ENCODE data around the gene KLF13. TPM values are rescaled to one million over a fixed set of nuclear protein-coding genes. Genes with fewer than 3 reads are reported as not detected.

KLF13 gene
- total and polyA plus RNA-seq, 10 of the 15 experiments (the other 5 are each of a cell fraction or from before 2014, with no cell fraction given) = 20.3 to 109 (median 51.4) TPM

DNA sequence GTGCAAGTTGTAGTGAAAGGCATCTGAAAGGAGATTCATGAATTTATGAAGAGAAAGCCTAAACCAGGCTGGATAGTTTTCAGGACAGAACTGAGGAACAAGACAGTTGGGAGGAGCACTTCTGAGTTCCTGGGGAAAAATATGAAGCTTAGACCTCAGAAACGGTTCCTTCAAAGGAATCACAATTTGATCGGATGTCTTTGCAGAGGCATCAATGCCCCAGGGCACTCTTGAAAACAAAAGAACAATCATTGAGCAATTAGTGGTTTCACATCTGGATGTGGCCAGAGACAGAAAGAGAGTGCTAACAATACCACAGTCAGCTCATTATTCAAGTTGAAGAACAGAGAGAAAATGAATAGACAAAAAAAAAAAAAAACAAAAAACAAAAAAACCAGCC, 86.2 kb downstream of the KLF13 start:
- ChIA-PET RAD21 (ENCODE audit: unreplicated experiment) (interaction anchor here (0.6 to 1.5 kb wide), 4 partner anchors 14 to 76 kb away, joined by 3 to 4 read pairs (median 3); no protein-coding TSS in a partner anchor), POLR2A (no interaction called here), SMC1A (ENCODE audit: uncharacterized antibody, unreplicated experiment) (interaction anchor here (1.1 to 1.8 kb wide), 4 partner anchors 12 to 22 kb away, joined by 3 to 11 read pairs (median 4); no protein-coding TSS in a partner anchor), CTCF (interaction anchor here (0.6 to 2.2 kb wide), 5 partner anchors 14 to 88 kb away, joined by 3 to 7 read pairs (median 5); no protein-coding TSS in a partner anchor)
- Histone ChIP-seq H3K27ac (ENCODE audit: control insufficient read depth, insufficient read depth) (no peak overlapping the region), H3K4me3 (no peak overlapping the region), H3K4me2 (ENCODE audit: control insufficient read depth, insufficient read depth) (no peak overlapping the region), H2AFZ (ENCODE audit: control insufficient read depth, low read depth, low read length) (no peak overlapping the region), H4K20me1 (ENCODE audit: control insufficient read depth, insufficient read depth) (no peaks in the 10 kb centered on the region), H3K79me2 (ENCODE audit: control insufficient read depth, insufficient read depth, low read length) (no peaks in the 10 kb centered on the region), H3K9ac (ENCODE audit: control insufficient read depth, insufficient read depth, low read length) (no peak overlapping the region), H3K27me3 (replicated peaks in 1 of 2; ENCODE audit: control insufficient read depth in 2 of 2, insufficient read depth in 2 of 2, low read length in 1 of 2) (no peaks in the 10 kb centered on the region), H3K4me1 (ENCODE audit: control insufficient read depth, insufficient read depth, low read length) (no peaks in the 10 kb centered on the region), H3K36me3 (ENCODE audit: control insufficient read depth in 2 of 2, insufficient read depth in 2 of 2, low read length in 1 of 2) (no peaks in the 10 kb centered on the region), H3K9me3 (replicated peaks; ENCODE audit: control insufficient read depth, insufficient read depth, low read length) (peaks cover 1% of the 10 kb centered on the region; the same call in 1 of the 3 replicates)
- DNase-seq (ENCODE audit: low read depth, low spot score) (no peak), ATAC-seq (0 out of 3 replicates have a peak, but pooled peaks have one; percentile 31), FAIRE-seq (no peak)
- BruUV-seq (replicated peaks) = no TSS peak
- intact Hi-C loops (cut with micrococcal nuclease; ENCODE audit: unreplicated experiment) = no loop called here
- TF ChIP-seq MTA2 (IDR thresholded peaks at IDR 0.05; ENCODE audit: low read depth) (peak; percentile 58; the same call in 1 of the 2 replicates), SMC3 (IDR thresholded peaks at IDR 0.05; ENCODE audit: borderline replicate concordance, low read length) (no peak), RAD51 (IDR thresholded peaks at IDR 0.05) (no peak), BCL11A (IDR thresholded peaks at IDR 0.05; ENCODE audit: low read depth, low read length) (peak; percentile 22; the same call in 1 of the 2 replicates), NFXL1 (IDR thresholded peaks at IDR 0.05; ENCODE audit: borderline replicate concordance) (no peak), SP1 (IDR thresholded peaks at IDR 0.05; ENCODE audit: low read depth, low read length) (no peak)
- in situ Hi-C loops (cut with MboI) = no loop called here
- 48% methylated on average over 2 of the region's 2 CpGs for WGBS (ENCODE audit: insufficient coverage, insufficient replicate concordance, low lambda C conversion rate, missing lambda C conversion rate)

DNA sequence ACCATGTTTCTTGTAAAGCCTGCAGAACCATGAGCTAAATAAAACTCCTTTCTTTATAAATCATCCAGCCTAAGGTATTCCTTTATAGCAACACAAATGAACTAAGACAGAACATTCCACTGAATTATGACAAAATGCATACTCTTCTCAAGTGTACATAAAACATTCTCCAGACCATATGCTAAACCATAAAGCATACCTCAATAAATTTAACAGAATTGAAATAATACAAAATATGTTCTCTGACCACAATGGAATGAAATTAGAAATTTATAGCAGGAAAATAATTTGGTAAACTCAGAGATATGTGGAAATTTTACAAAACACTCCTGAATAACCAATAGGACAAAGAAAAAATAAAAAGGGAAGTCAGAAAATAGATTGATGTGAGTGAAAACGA, 88.6 kb downstream of the KLF13 start:
- no peak overlapping the region for H3K4me2 ChIP-seq (ENCODE audit: control insufficient read depth, insufficient read depth)
- no peak for FAIRE-seq
- no TSS peak for BruUV-seq (replicated peaks)
- 0% methylated on average over 1 of the region's 1 CpG for WGBS (ENCODE audit: insufficient coverage, insufficient replicate concordance, low lambda C conversion rate, missing lambda C conversion rate)
- no peak overlapping the region for H3K27ac ChIP-seq (ENCODE audit: control insufficient read depth, insufficient read depth)
- ChIA-PET POLR2A (no interaction called here), CTCF (interaction anchor here (1.0 to 1.3 kb wide), 2 partner anchors 17 to 20 kb away, joined by 4 read pairs; no protein-coding TSS in a partner anchor), SMC1A (ENCODE audit: uncharacterized antibody, unreplicated experiment) (interaction anchor here (1.1 kb wide), 1 partner anchor 22 kb away, joined by 3 read pairs; no protein-coding TSS in a partner anchor), RAD21 (ENCODE audit: unreplicated experiment) (no interaction called here)
- H2AFZ ChIP-seq (ENCODE audit: control insufficient read depth, low read depth, low read length) = no peak overlapping the region
- ATAC-seq = no peak
- no peaks in the 10 kb centered on the region for H3K36me3 ChIP-seq (ENCODE audit: control insufficient read depth in 2 of 2, insufficient read depth in 2 of 2, low read length in 1 of 2)
- no peak overlapping the region for H3K4me3 ChIP-seq
- in situ Hi-C loops (cut with MboI) (no loop called here), intact Hi-C loops (cut with micrococcal nuclease; ENCODE audit: unreplicated experiment) (no loop called here)
- no peak for TF ChIP-seq SRF (IDR thresholded peaks at IDR 0.05; ENCODE audit: low read depth in 2 of 2, low read length in 2 of 2)
- no peak for TF ChIP-seq SMAD1 (IDR thresholded peaks at IDR 0.05; ENCODE audit: low read depth, partially characterized antibody)
- no peak for TF ChIP-seq SPI1 (IDR thresholded peaks at IDR 0.05; ENCODE audit: borderline replicate concordance, insufficient read depth, low read depth, low read length)
- TF ChIP-seq, protein P1, sequence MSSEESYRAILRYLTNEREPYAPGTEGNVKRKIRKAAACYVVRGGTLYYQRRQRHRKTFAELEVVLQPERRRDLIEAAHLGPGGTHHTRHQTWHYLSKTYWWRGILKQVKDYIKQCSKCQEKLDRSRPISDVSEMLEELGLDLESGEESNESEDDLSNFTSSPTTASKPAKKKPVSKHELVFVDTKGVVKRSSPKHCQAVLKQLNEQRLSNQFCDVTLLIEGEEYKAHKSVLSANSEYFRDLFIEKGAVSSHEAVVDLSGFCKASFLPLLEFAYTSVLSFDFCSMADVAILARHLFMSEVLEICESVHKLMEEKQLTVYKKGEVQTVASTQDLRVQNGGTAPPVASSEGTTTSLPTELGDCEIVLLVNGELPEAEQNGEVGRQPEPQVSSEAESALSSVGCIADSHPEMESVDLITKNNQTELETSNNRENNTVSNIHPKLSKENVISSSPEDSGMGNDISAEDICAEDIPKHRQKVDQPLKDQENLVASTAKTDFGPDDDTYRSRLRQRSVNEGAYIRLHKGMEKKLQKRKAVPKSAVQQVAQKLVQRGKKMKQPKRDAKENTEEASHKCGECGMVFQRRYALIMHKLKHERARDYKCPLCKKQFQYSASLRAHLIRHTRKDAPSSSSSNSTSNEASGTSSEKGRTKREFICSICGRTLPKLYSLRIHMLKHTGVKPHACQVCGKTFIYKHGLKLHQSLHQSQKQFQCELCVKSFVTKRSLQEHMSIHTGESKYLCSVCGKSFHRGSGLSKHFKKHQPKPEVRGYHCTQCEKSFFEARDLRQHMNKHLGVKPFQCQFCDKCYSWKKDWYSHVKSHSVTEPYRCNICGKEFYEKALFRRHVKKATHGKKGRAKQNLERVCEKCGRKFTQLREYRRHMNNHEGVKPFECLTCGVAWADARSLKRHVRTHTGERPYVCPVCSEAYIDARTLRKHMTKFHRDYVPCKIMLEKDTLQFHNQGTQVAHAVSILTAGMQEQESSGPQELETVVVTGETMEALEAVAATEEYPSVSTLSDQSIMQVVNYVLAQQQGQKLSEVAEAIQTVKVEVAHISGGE (CRISPR knock-in tag; IDR thresholded peaks at IDR 0.05) = no peak
- no peak for TF ChIP-seq BRCA1 (IDR thresholded peaks at IDR 0.05; ENCODE audit: low read depth, low read length)
- no peak for TF ChIP-seq GABPA (IDR thresholded peaks at IDR 0.05; ENCODE audit: low read depth)
- TF ChIP-seq CREB1 (IDR thresholded peaks at IDR 0.05; ENCODE audit: low read depth) = no peak
- no peak for TF ChIP-seq SIN3A (IDR thresholded peaks at IDR 0.05; ENCODE audit: low read depth, low read length)
- TF ChIP-seq ZNF217 (IDR thresholded peaks at IDR 0.05) = no peak
- TF ChIP-seq NFXL1 (IDR thresholded peaks at IDR 0.05; ENCODE audit: borderline replicate concordance) = no peak
- H3K9ac ChIP-seq (ENCODE audit: control insufficient read depth, insufficient read depth, low read length) = no peak overlapping the region
- peaks cover 2% of the 10 kb centered on the region; the same call in 2 of the 3 replicates for H3K9me3 ChIP-seq (replicated peaks; ENCODE audit: control insufficient read depth, insufficient read depth, low read length)
- H3K79me2 ChIP-seq (ENCODE audit: control insufficient read depth, insufficient read depth, low read length) = no peaks in the 10 kb centered on the region
- no peak for DNase-seq (ENCODE audit: low read depth, low spot score)
- H3K27me3 ChIP-seq (replicated peaks in 1 of 2; ENCODE audit: control insufficient read depth in 2 of 2, insufficient read depth in 2 of 2, low read length in 1 of 2) = no peaks in the 10 kb centered on the region
- no peaks in the 10 kb centered on the region for H3K4me1 ChIP-seq (ENCODE audit: control insufficient read depth, insufficient read depth, low read length)
- H4K20me1 ChIP-seq (ENCODE audit: control insufficient read depth, insufficient read depth) = no peaks in the 10 kb centered on the region
